WTC11 (cell line): ENCODE measurements around the gene TPST2. TPM values are rescaled to one million over a fixed set of nuclear protein-coding genes. Genes with fewer than 3 reads are reported as not detected.

Source experiments
- ATAC-seq: fragments of 200-7000 bp; cut with Tn5 transposase; 2 replicates; pipeline ENCODE4 v1.10.0; 2021; ENCODE audit warnings: mild to moderate bottlenecking, moderate library complexity
- CTCF ChIA-PET: fragments of 300-600 bp; sonication (Branson Sonifier 250); formaldehyde crosslinking; loops from one replicate; lab custom pipeline; 2021; ENCODE audit warnings: antibody characterized with exemption; lab: Charles Lee
- POLR2A ChIA-PET: fragments of 350-600 bp; sonication (Branson Sonifier 250); formaldehyde crosslinking; loops from one replicate; lab custom pipeline; 2021; ENCODE audit warnings: antibody characterized with exemption; lab: Charles Lee
- DNase-seq: peaks from one replicate; pipeline ENCODE4 v3.0.0; 2021; ENCODE audit warnings: low spot score
- H3K27ac Mint-ChIP-seq: 2 replicates; pipeline ENCODE4 v1.8.0; 2021; ENCODE audit warnings: mixed read lengths
- H3K27me3 Mint-ChIP-seq: 2 replicates; pipeline ENCODE4 v1.8.0; 2021; ENCODE audit warnings: low read depth, mild to moderate bottlenecking, moderate library complexity, mixed read lengths
- H3K36me3 Mint-ChIP-seq: 2 replicates; pipeline ENCODE4 v1.8.0; 2021; ENCODE audit warnings: mixed read lengths
- H3K4me1 Mint-ChIP-seq: 2 replicates; pipeline ENCODE4 v1.8.0; 2022; ENCODE audit warnings: mixed read lengths
- H3K4me3 Mint-ChIP-seq: 2 replicates; pipeline ENCODE4 v1.8.0; 2021; ENCODE audit warnings: mild to moderate bottlenecking, moderate library complexity, mixed read lengths
- H3K9me3 Mint-ChIP-seq: 2 replicates; pipeline ENCODE4 v1.8.0; 2021; ENCODE audit warnings: mixed read lengths
- ARID4B ChIP-seq: sonication (generic); formaldehyde crosslinking; IDR thresholded peaks from 2 replicates; pipeline ENCODE4 v1.8.0; 2023; ENCODE audit warnings: missing genetic modification reagents, mild to moderate bottlenecking, borderline replicate concordance
- ATF3 ChIP-seq: sonication (generic); formaldehyde crosslinking; conservative IDR thresholded peaks from 2 replicates; pipeline ENCODE4 v1.8.1; 2022; ENCODE audit warnings: mild to moderate bottlenecking, missing genetic modification reagents
- ESRRA ChIP-seq: sonication (generic); formaldehyde crosslinking; IDR thresholded peaks from 2 replicates; pipeline ENCODE4 v1.8.1; 2022; ENCODE audit warnings: mild to moderate bottlenecking, missing genetic modification reagents, borderline replicate concordance
- FOXK1 ChIP-seq: sonication (generic); formaldehyde crosslinking; IDR thresholded peaks from 2 replicates; pipeline ENCODE4 v1.8.0; 2022; ENCODE audit warnings: mild to moderate bottlenecking, moderate library complexity, missing genetic modification reagents
- FOXP1 ChIP-seq: sonication (generic); formaldehyde crosslinking; IDR thresholded peaks from 2 replicates; pipeline ENCODE4 v1.8.0; 2022; ENCODE audit warnings: missing genetic modification reagents, mild to moderate bottlenecking, moderate library complexity, borderline replicate concordance
- FOXP4 ChIP-seq: sonication (generic); formaldehyde crosslinking; IDR thresholded peaks from 2 replicates; pipeline ENCODE4 v1.8.0; 2022; ENCODE audit warnings: mild to moderate bottlenecking, missing genetic modification reagents
- GTF2I ChIP-seq: fragments of 250-450 bp; sonication (Bioruptor Pico); conservative IDR thresholded peaks from 2 replicates; pipeline ENCODE4 v1.4.0; 2021; ENCODE audit warnings: mild to moderate bottlenecking
- JUN ChIP-seq: sonication (generic); formaldehyde crosslinking; IDR thresholded peaks from 2 replicates; pipeline ENCODE4 v1.8.0; 2023; ENCODE audit warnings: mild to moderate bottlenecking, missing genetic modification reagents
- MLX ChIP-seq: sonication (generic); formaldehyde crosslinking; IDR thresholded peaks from 2 replicates; pipeline ENCODE4 v1.8.1; 2023; ENCODE audit warnings: mild to moderate bottlenecking, missing genetic modification reagents, moderate library complexity
- MXD4 ChIP-seq: fragments of 250-450 bp; sonication (Bioruptor Pico); IDR thresholded peaks from 2 replicates; pipeline ENCODE4 v1.8.0; 2021; ENCODE audit warnings: mild to moderate bottlenecking, moderate library complexity, borderline replicate concordance
- NR1H2 ChIP-seq: sonication (generic); formaldehyde crosslinking; IDR thresholded peaks from 2 replicates; pipeline ENCODE4 v1.9.0; 2021; ENCODE audit warnings: mild to moderate bottlenecking, moderate library complexity, missing genetic modification reagents
- NR2C2 ChIP-seq: sonication (generic); formaldehyde crosslinking; IDR thresholded peaks from 2 replicates; pipeline ENCODE4 v1.8.0; 2022; ENCODE audit warnings: mild to moderate bottlenecking, missing genetic modification reagents
- RORB ChIP-seq: fragments of 250-450 bp; sonication (Bioruptor Pico); IDR thresholded peaks from 2 replicates; pipeline ENCODE4 v1.9.0; 2021; ENCODE audit warnings: mild to moderate bottlenecking
- SMAD4 ChIP-seq: sonication (generic); formaldehyde crosslinking; IDR thresholded peaks from 2 replicates; pipeline ENCODE4 v1.8.0; 2022; ENCODE audit warnings: mild to moderate bottlenecking, missing genetic modification reagents
- SP1 ChIP-seq: sonication (generic); formaldehyde crosslinking; conservative IDR thresholded peaks from 2 replicates; pipeline ENCODE4 v1.8.1; 2022; ENCODE audit warnings: missing genetic modification reagents
- TCF7 ChIP-seq: sonication (generic); formaldehyde crosslinking; IDR thresholded peaks from 2 replicates; pipeline ENCODE4 v1.8.0; 2022; ENCODE audit warnings: mild to moderate bottlenecking, low read depth, missing genetic modification reagents, moderate library complexity
- TEAD1 ChIP-seq: sonication (generic); formaldehyde crosslinking; IDR thresholded peaks from 2 replicates; pipeline ENCODE4 v1.8.0; 2022; ENCODE audit warnings: mild to moderate bottlenecking, missing genetic modification reagents
- TP53 ChIP-seq: sonication (generic); formaldehyde crosslinking; IDR thresholded peaks from 2 replicates; pipeline ENCODE4 v1.8.1; 2023; ENCODE audit warnings: mild to moderate bottlenecking, missing genetic modification reagents
- USF1 ChIP-seq: sonication (generic); formaldehyde crosslinking; IDR thresholded peaks from 2 replicates; pipeline ENCODE4 v1.8.0; 2022; ENCODE audit warnings: mild to moderate bottlenecking, missing genetic modification reagents
- ZNF121 ChIP-seq: sonication (generic); formaldehyde crosslinking; IDR thresholded peaks from 2 replicates; pipeline ENCODE4 v1.8.0; 2023; ENCODE audit warnings: missing genetic modification reagents
- ZNF219 ChIP-seq: sonication (generic); formaldehyde crosslinking; IDR thresholded peaks from 2 replicates; pipeline ENCODE4 v1.8.0; 2023; ENCODE audit warnings: missing genetic modification reagents, mild to moderate bottlenecking, borderline replicate concordance
- ZNF263 ChIP-seq: sonication (generic); formaldehyde crosslinking; IDR thresholded peaks from 2 replicates; pipeline ENCODE4 v1.8.1; 2022; ENCODE audit warnings: low read depth, mild to moderate bottlenecking, moderate library complexity, missing genetic modification reagents
- ZNF416 ChIP-seq: fragments of 250-450 bp; sonication (Bioruptor Pico); IDR thresholded peaks from 2 replicates; pipeline ENCODE4 v1.9.0; 2021; ENCODE audit warnings: mild to moderate bottlenecking, inconsistent platforms
- ZNF512 ChIP-seq: sonication (generic); formaldehyde crosslinking; IDR thresholded peaks from 2 replicates; pipeline ENCODE4 v1.8.1; 2022; ENCODE audit warnings: missing genetic modification reagents, borderline replicate concordance
- total RNA-seq: library from RNA; stranded (reverse); gene quantifications from 3 replicates; pipeline ENCODE4 v1.2.3, GENCODE V29; 2021

Gene TPST2
- total RNA-seq, 1 experiment from 2014 or later, result 84.2 TPM

GRCh38 chr22:26629988-26630761, 40.2 kb upstream of the TPST2 start:
- peaks cover 9% of the 10 kb centered on the region for H3K9me3 Mint-ChIP-seq
- ATAC-seq (0 out of 2 replicates have a peak, but pooled peaks have one; percentile 18), DNase-seq (no peak)
- CTCF ChIA-PET, result no interaction called here
- H3K27me3 Mint-ChIP-seq, result peaks cover 10% of the 10 kb centered on the region
- H3K27ac Mint-ChIP-seq, result no peak overlapping the region
- TF ChIP-seq ZNF219, result no peak
- 0 out of 2 replicates have a peak, but pooled peaks have one; percentile 23 for TF ChIP-seq GTF2I (CRISPR knock-in tag)
- no peaks in the 10 kb centered on the region for H3K36me3 Mint-ChIP-seq
- POLR2A ChIA-PET, result no interaction called here
- H3K4me3 Mint-ChIP-seq, result no peak overlapping the region
- H3K4me1 Mint-ChIP-seq, result peaks cover 25% of the 10 kb centered on the region

GRCh38 chr22:26624803-26625202, 34.9 kb upstream of the TPST2 start:
- ATAC-seq (no peak), DNase-seq (no peak)
- ChIA-PET POLR2A (no interaction called here), CTCF (no interaction called here)
- Mint-ChIP-seq H3K27ac (no peak overlapping the region), H3K36me3 (no peaks in the 10 kb centered on the region), H3K4me1 (peaks cover 14% of the 10 kb centered on the region), H3K9me3 (peaks cover 11% of the 10 kb centered on the region), H3K4me3 (no peak overlapping the region), H3K27me3 (peaks cover 20% of the 10 kb centered on the region)
- TF ChIP-seq FOXK1 (CRISPR knock-in tag), result no peak
- TF ChIP-seq USF1, result no peak
- TF ChIP-seq MXD4 (CRISPR knock-in tag), result no peak
- no peak for TF ChIP-seq NR1H2 (CRISPR knock-in tag)
- no peak for TF ChIP-seq ARID4B (CRISPR knock-in tag)
- TF ChIP-seq ZNF416 (CRISPR knock-in tag), result no peak
- TF ChIP-seq TP53, result no peak
- TF ChIP-seq FOXP1 (CRISPR knock-in tag), result no peak
- TF ChIP-seq MLX (CRISPR knock-in tag), result no peak
- TF ChIP-seq SMAD4, result no peak

GRCh38 chr22:26623984-26624383, 34.1 kb upstream of the TPST2 start:
- ChIA-PET POLR2A (no interaction called here), CTCF (no interaction called here)
- Mint-ChIP-seq H3K36me3 (no peaks in the 10 kb centered on the region), H3K4me1 (peaks cover 17% of the 10 kb centered on the region), H3K27me3 (peaks cover 22% of the 10 kb centered on the region), H3K27ac (no peak overlapping the region), H3K9me3 (peaks cover 10% of the 10 kb centered on the region), H3K4me3 (no peak overlapping the region)
- DNase-seq (no peak), ATAC-seq (no peak)
- TF ChIP-seq ZNF121 (CRISPR knock-in tag) (no peak), SMAD4 (no peak), JUN (CRISPR knock-in tag) (no peak), RORB (CRISPR knock-in tag) (no peak), ZNF512 (CRISPR knock-in tag) (no peak), NR2C2 (CRISPR knock-in tag) (no peak), ZNF263 (no peak), TP53 (no peak), TCF7 (CRISPR knock-in tag) (no peak), ESRRA (CRISPR knock-in tag) (no peak), ATF3 (CRISPR knock-in tag) (no peak), TEAD1 (no peak), SP1 (CRISPR knock-in tag) (no peak), FOXP1 (CRISPR knock-in tag) (no peak), FOXP4 (CRISPR knock-in tag) (no peak)
